GM12874 (cell line): ENCODE results near the gene ZFYVE19.

ENCODE experiments used
- TF ChIP-seq, protein P1 (sequence below): IDR thresholded peaks from 2 replicates; pipeline ENCODE4 v1.5.1; 2011; ENCODE audit warnings: low read depth, mild to moderate bottlenecking, control low read depth, low read length, moderate library complexity; ENCODE audit not compliant: insufficient read depth

Gene ZFYVE19

DNA sequence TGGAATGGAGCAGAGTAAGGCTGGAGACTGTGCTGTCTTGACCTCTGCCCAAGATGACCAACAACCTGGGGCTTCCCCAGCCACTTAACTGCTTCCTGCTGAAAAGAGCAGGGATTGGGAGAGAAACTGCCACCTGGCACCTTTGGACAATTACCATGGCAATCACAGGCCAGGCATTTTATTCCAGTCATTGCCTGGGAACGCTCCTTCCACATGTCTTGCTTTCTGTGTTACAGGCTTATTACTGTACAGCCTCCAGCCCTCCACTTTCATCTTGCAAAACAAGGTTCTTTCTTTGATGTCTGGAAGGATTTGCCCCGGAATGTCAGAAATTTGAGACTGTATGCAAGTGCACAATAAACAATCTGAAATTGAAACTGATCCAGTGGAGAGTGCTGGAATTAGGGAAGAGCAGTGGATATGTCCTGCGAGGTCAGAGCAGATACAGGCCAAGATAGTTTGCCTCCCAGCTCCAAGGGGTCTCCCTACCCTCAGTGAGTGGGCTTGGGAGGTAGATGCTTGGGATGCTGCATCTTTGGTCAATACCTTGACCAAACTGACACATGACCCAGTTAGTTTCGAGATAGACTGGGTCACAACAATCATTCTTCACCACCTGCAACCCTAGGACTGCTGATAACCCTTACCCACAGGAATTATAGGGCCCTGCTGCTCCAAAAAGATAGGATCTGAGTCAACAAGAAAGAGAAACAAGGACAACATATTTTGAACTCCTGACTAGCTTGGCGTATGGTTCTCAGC is 19.0 kb downstream of the ZFYVE19 start:
- TF ChIP-seq, protein P1, sequence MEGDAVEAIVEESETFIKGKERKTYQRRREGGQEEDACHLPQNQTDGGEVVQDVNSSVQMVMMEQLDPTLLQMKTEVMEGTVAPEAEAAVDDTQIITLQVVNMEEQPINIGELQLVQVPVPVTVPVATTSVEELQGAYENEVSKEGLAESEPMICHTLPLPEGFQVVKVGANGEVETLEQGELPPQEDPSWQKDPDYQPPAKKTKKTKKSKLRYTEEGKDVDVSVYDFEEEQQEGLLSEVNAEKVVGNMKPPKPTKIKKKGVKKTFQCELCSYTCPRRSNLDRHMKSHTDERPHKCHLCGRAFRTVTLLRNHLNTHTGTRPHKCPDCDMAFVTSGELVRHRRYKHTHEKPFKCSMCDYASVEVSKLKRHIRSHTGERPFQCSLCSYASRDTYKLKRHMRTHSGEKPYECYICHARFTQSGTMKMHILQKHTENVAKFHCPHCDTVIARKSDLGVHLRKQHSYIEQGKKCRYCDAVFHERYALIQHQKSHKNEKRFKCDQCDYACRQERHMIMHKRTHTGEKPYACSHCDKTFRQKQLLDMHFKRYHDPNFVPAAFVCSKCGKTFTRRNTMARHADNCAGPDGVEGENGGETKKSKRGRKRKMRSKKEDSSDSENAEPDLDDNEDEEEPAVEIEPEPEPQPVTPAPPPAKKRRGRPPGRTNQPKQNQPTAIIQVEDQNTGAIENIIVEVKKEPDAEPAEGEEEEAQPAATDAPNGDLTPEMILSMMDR, result no peak

DNA sequence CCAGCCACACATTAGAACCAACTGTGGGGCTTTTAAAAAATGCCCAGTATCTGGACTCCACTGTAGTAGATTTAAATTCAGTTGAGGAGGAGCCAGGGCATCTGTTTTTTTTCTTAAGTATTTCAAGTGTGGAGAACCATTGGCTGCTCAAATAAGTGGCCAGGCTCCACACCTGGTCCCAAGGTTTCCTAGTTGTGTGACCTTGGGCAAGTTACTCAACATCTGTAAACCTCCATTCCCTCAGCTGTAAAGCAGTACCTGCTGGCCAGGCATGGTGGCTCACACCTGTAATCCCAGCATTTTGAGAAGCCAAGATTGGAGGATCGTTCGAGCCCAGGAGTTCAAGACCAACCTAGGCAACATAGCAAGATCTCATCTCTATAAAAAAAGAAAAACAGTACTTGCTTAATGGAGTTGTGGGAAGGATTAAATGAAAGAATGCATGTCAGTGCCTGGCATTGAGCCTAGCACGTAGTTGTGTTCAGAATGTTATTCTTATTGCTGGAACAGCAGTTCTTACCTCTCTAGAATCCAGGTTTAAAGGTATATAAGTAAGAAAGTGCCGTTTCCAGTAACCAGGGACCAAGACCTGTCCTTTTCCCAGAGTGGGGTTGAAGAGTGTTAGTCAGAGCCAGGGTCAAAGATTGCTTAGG is 19.7 kb downstream of the ZFYVE19 start:
- TF ChIP-seq, protein P1, result no peak

DNA sequence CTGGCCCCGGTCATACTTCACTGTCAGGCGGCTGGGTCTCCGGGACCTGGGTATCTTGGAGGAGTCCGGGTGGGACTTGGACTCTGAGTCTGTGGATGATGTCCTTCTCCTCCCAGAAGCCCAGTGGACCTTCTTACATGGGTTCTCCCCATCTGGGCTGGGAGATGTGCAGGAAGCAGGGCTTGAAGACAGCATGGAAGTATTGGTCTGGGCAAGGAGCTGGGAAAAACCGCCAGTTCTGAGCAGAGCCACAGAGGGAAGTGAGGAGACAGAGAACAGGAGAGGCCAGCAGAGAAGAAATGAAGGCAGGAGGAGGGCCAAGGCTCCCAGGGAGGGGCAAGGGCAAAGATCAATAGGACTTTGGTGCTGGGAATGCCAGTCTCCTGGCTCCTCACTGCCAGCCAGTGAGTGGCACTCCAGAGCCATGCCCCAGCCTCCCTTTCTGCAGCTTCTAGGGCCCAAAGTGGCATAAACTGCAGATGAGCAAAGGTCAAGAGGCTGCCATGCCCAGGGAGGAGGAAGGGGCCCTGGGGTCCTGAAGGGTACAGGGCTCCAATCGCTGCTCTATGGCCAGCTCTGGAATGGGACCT is 21.7 kb downstream of the ZFYVE19 start, which contains the start of gene PPP1R14D:
PPP1R14D (minus strand) TSS at position 262 of the 590 bp plus-strand sequence; CDS start at position 195, 67 bp downstream.
- TF ChIP-seq, protein P1, result no peak

DNA sequence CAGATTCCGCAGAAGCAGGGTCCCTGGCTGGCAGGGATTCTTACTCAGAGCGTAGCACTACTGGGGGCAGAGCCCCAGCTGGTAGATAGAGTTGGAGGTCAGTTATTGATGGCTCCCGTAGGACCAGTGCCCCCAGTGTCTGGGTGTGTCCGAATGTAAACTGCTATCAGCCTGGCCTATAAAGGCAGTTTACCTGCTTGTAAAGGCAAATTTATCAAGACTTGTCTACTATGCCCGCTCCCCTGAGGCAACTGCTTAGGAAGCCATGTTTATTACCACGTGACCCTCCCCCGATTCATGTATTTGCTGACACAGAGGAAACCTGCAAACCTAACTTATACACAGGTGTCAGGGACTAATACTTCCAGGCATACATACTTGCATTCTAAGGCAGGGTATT is 22.2 kb downstream of the ZFYVE19 start:
- TF ChIP-seq, protein P1, result no peak

DNA sequence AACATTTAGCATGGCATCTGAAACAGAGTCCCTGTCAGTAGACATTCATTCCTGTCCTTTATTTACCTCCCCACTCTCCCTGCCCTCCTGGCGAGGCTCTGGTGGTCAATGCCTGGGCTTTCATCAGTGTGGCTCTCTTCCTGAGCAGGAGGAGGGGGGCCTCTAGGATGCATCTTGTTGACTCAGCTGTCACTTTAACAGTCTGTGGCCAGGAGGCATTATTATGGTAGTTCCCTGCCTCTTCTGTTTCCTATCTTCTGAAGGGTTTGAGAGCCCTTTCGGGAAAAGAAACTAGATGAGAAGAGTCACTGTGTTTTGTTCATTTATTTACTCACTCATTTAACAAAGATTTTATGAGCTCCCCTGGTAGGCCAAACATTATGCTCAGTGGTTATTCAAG is 24.0 kb downstream of the ZFYVE19 start:
- TF ChIP-seq, protein P1, result no peak

DNA sequence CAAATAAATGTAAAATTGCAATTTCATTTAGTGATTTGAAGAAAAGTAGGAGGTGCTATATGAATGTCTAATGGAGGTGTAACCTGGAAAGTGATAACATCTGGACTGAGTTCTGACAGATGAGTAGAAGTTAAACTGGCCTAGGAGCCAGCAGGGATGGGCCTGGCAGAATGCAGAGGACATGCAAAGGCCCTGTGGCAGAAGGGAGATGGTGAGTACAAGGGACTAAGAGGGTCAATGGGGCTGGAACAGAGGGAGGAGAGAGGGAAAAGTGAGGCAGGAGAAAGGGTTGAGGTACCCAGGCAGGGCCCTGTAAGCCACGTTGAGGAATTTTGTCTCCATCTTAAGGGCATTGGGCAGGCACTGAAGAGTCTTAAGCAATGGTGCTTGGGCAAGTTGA is 25.0 kb downstream of the ZFYVE19 start:
- TF ChIP-seq, protein P1, result no peak

DNA sequence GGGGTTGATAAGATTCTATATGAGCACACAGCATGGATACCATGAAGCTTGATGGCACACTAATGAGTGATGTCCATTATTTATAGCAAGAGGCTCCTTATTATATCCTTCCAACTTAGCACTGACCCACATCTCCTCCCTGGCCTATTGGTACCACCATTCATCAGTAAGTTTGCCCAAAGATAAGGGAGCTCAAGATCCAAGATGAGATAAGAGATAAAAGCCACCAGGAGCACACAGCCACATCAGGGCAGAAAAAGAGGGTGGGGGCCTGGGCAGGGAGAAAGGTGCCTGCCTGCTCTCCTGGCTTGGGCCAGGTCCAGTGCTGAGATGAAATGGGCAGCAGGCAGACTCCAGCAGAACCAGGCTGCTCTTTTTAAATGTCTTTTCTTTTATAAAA is 26.0 kb downstream of the ZFYVE19 start:
- TF ChIP-seq, protein P1, result no peak
